SK-N-SH (cell line): Measurements from ENCODE around the gene ARMC8. TPM values are rescaled to one million over a fixed set of nuclear protein-coding genes. Genes with fewer than 3 reads are reported as not detected.

Source experiments
- CTCF ChIA-PET: fragments of 300-600, 350-600 bp; formaldehyde crosslinking; extraction: SDS; loops from one replicate; lab custom pipeline; 2021; lab: Yijun Ruan, JAX
- POLR2A ChIA-PET: fragments of 350-600 bp; sonication (Branson Sonifier 250); formaldehyde crosslinking; extraction: SDS; loops from one replicate; lab custom pipeline; 2020; ENCODE audit warnings: antibody characterized with exemption, inconsistent platforms; lab: Yijun Ruan, JAX
- DNase-seq: peaks from one replicate; pipeline ENCODE4 v3.0.0; 2012
- H2AFZ ChIP-seq: fragments of 200-600 bp; sonication (generic); 2 replicates; pipeline ENCODE4 v1.8.1; 2016; ENCODE audit warnings: antibody characterized with exemption, mild to moderate bottlenecking, low read depth
- H3F3A ChIP-seq: fragments of 200-600 bp; sonication (generic); replicated peaks from 2 replicates; pipeline ENCODE3; 2016; ENCODE audit warnings: antibody characterized with exemption, mild to moderate bottlenecking; ENCODE audit not compliant: insufficient read depth
- H3K27ac ChIP-seq, 2 experiments: fragments of 200-500 bp in 1 of 2; fragments of 200-600 bp in 1 of 2; sonication (Bioruptor generic) in 1 of 2; sonication (generic), shearing (Covaris generic) in 1 of 2; 2 replicates each; pipeline versions ENCODE4 v1.5.1 to v1.6.1; 2014 to 2016; ENCODE audit warnings: low read depth in 2 of 2, inconsistent platforms in 1 of 2, low read length in 1 of 2, mild to moderate bottlenecking in 1 of 2, mixed read lengths in 1 of 2
- H3K27me3 ChIP-seq: fragments of 200-600 bp; sonication (generic), shearing (Covaris generic); 2 replicates; pipeline ENCODE4 v1.6.1; 2016; ENCODE audit warnings: mixed run types; ENCODE audit not compliant: insufficient read depth
- H3K36me3 ChIP-seq, 2 experiments: fragments of 200-500 bp in 1 of 2; fragments of 200-600 bp in 1 of 2; sonication (Bioruptor generic) in 1 of 2; sonication (generic) in 1 of 2; replicated peaks in 1 of 2; 2 replicates each; pipeline versions ENCODE3 to v1.5.1; 2014 to 2016; ENCODE audit warnings: low read length in 1 of 2, mild to moderate bottlenecking in 1 of 2; ENCODE audit not compliant: insufficient read depth in 2 of 2, control insufficient read depth in 1 of 2
- H3K4me1 ChIP-seq, 2 experiments: fragments of 200-500 bp in 1 of 2; fragments of 200-600 bp in 1 of 2; sonication (Bioruptor generic) in 1 of 2; sonication (generic), shearing (Covaris generic) in 1 of 2; 2 replicates each; pipeline versions ENCODE4 v1.5.1 to v1.6.1; 2014 to 2016; ENCODE audit warnings: low read depth in 1 of 2, low read length in 1 of 2, mixed run types in 1 of 2; ENCODE audit not compliant: insufficient read depth in 2 of 2, control insufficient read depth in 1 of 2
- H3K4me2 ChIP-seq: fragments of 200-600 bp; sonication (generic), shearing (Covaris generic); 2 replicates; pipeline ENCODE4 v1.6.1; 2017; ENCODE audit warnings: mixed run types
- H3K4me3 ChIP-seq, 2 experiments: fragments of 200-500 bp in 1 of 2; fragments of 200-600 bp in 1 of 2; sonication (Bioruptor generic) in 1 of 2; sonication (generic), shearing (Covaris generic) in 1 of 2; 2 replicates each; pipeline versions ENCODE4 v1.5.1 to v1.8.1; 2014 to 2016; ENCODE audit warnings: low read depth in 2 of 2, inconsistent platforms in 1 of 2, low read length in 1 of 2, mild to moderate bottlenecking in 1 of 2, mixed read lengths in 1 of 2, moderate library complexity in 1 of 2
- H3K79me2 ChIP-seq: fragments of 200-600 bp; sonication (generic); 2 replicates; pipeline ENCODE4 v1.8.1; 2017; ENCODE audit warnings: mild to moderate bottlenecking; ENCODE audit not compliant: insufficient read depth
- H3K9ac ChIP-seq: fragments of 200-600 bp; sonication (generic); 2 replicates; pipeline ENCODE4 v1.6.1; 2017; ENCODE audit warnings: mixed run types
- H3K9me2 ChIP-seq: fragments of 200-600 bp; sonication (generic); 2 replicates; pipeline ENCODE4 v1.6.1; 2017; ENCODE audit warnings: mixed run types
- H3K9me3 ChIP-seq: fragments of 200-600 bp; sonication (generic); 2 replicates; pipeline ENCODE4 v1.6.1; 2017; ENCODE audit warnings: mixed run types, mild to moderate bottlenecking, moderate library complexity
- H4K20me1 ChIP-seq: fragments of 200-600 bp; sonication (generic); 2 replicates; pipeline ENCODE4 v1.6.1; 2017; ENCODE audit warnings: mild to moderate bottlenecking, mixed run types; ENCODE audit not compliant: insufficient read depth
- ELF1 ChIP-seq: IDR thresholded peaks from 2 replicates; pipeline ENCODE4 v1.4.0; 2012
- FOSL2 ChIP-seq: IDR thresholded peaks from 2 replicates; pipeline ENCODE4 v1.4.0; 2012; ENCODE audit warnings: low read depth, mild to moderate bottlenecking, moderate library complexity, borderline replicate concordance
- GABPA ChIP-seq: IDR thresholded peaks from 2 replicates; pipeline ENCODE4 v1.4.0; 2012; ENCODE audit warnings: low read depth, mild to moderate bottlenecking
- GATA2 ChIP-seq: sonication (generic); formaldehyde crosslinking; IDR thresholded peaks from 2 replicates; pipeline ENCODE4 v1.5.0; 2020; ENCODE audit warnings: mild to moderate bottlenecking, missing genetic modification reagents
- MAX ChIP-seq: IDR thresholded peaks from 2 replicates; pipeline ENCODE4 v1.4.0; 2012; ENCODE audit warnings: low read depth
- MXI1 ChIP-seq: IDR thresholded peaks from 2 replicates; pipeline ENCODE4 v1.6.1; 2012; ENCODE audit warnings: mild to moderate bottlenecking, low read depth, low read length, improper control_type of control experiment
- POLR2AphosphoS5 ChIP-seq: IDR thresholded peaks from 2 replicates; pipeline ENCODE4 v1.6.1; 2012; ENCODE audit warnings: low read depth, low read length
- RCOR1 ChIP-seq: fragments of 150-350 bp; IDR thresholded peaks from 2 replicates; pipeline ENCODE4 v1.6.1; 2017; ENCODE audit warnings: antibody characterized with exemption, low read length
- REST ChIP-seq: IDR thresholded peaks from 2 replicates; pipeline ENCODE4 v1.6.1; 2012; ENCODE audit warnings: mild to moderate bottlenecking, low read depth, low read length, moderate library complexity
- TEAD4 ChIP-seq: IDR thresholded peaks from 2 replicates; pipeline ENCODE4 v1.4.0; 2012; ENCODE audit warnings: mild to moderate bottlenecking, borderline replicate concordance; ENCODE audit not compliant: insufficient read depth
- WGBS: methylation state at CpG from one replicate; pipeline ENCODE4 v1.1.6; 2017; ENCODE audit warnings: low lambda C conversion rate; 5-methylcytosine and 5-hydroxymethylcytosine counted together
- polyA plus RNA-seq, 3 experiments: library from polyadenylated mRNA; depleted of rRNA; stranded (reverse); fragments of >200 nt; gene quantifications; 2 replicates each; pipeline ENCODE4 v1.2.3, GENCODE V29; 2012

Gene ARMC8
- polyA plus RNA-seq, 1 of the 3 experiments (the other 2 are of a cell fraction) = 35.5 TPM

- no peak overlapping the region for H3K4me2 ChIP-seq
These were observed 121.7 kb downstream of the ARMC8 start for GRCh38 chr3:138308783-138309182.

DNA sequence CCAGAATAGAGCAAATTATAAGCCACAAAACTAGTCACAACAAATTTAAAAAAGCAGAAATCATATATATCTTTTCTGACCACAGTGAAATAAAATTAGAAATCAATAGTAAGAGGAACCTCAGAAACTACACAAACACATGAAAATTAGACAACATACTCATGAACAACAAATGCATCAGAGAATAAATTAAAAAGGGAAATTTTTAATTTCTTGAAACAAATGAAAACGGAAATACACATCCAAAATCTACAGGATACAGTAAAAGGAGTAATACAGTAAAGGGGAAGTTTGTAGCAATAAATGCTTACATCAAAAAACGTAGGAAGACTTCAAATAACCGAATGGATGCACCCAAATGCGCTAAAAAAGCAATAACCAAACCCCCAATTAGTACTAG, 123.4 kb downstream of the ARMC8 start:
- Histone ChIP-seq H2AFZ (no peak overlapping the region), H3K4me2 (no peak overlapping the region), H3K9ac (no peak overlapping the region), H3K27me3 (no peaks in the 10 kb centered on the region), H3K27ac (no peak overlapping the region), H3F3A (peaks cover 7% of the 10 kb centered on the region), H4K20me1 (no peaks in the 10 kb centered on the region), H3K36me3 (no peaks in the 10 kb centered on the region), H3K9me3 (0 out of 2 replicates have a peak, but pooled peaks cover 3% of the 10 kb centered on the region), H3K4me3 (no peak overlapping the region), H3K79me2 (no peaks in the 10 kb centered on the region), H3K4me1 (peaks cover 0 to 10% of the 10 kb centered on the region in 2 experiments; a peak in 1 of 4 replicates), H3K9me2 (no peaks in the 10 kb centered on the region)
- CTCF ChIA-PET = no interaction called here
- WGBS = 55% methylated on average over 4 of the region's 4 CpGs
- POLR2A ChIA-PET = no interaction called here
- TF ChIP-seq MAX (no peak), TEAD4 (no peak), ELF1 (no peak), RCOR1 (no peak), POLR2AphosphoS5 (no peak), MXI1 (no peak), REST (no peak), GABPA (no peak)
- DNase-seq = no peak

More at GRCh38 chr3:138308783-138309182, 121.7 kb downstream of the ARMC8 start:
- Histone ChIP-seq H3K27ac (no peak overlapping the region), H3F3A (no peaks in the 10 kb centered on the region), H3K4me3 (no peak overlapping the region), H3K27me3 (no peaks in the 10 kb centered on the region), H3K36me3 (no peaks in the 10 kb centered on the region), H3K9me3 (0 out of 2 replicates have a peak, but pooled peaks cover 3% of the 10 kb centered on the region), H3K9ac (no peak overlapping the region), H3K4me1 (no peaks in the 10 kb centered on the region), H4K20me1 (no peaks in the 10 kb centered on the region), H3K79me2 (no peaks in the 10 kb centered on the region), H2AFZ (no peak overlapping the region), H3K9me2 (no peaks in the 10 kb centered on the region)
- CTCF ChIA-PET = no interaction called here
- POLR2A ChIA-PET = no interaction called here
- no peak for TF ChIP-seq FOSL2
- TF ChIP-seq GATA2 (CRISPR knock-in tag) = no peak
- no peak for DNase-seq
